Suprapubic skin (tissue), 4 donors: ENCODE measurements around the gene TENT5D. TPM values are rescaled to one million over a fixed set of nuclear protein-coding genes. Genes with fewer than 3 reads are reported as not detected.
"Not testable (repeated sequence)": the region's sequence is repeated elsewhere in the genome, so short reads cannot be mapped to it uniquely, and the experiment has no call there.

Experiments
- DNase-seq, 2 donors: peaks; one replicate each; pipeline ENCODE4 v3.0.0-alpha.2; 2019; ENCODE audit warnings: low spot score in 2 of 2
- H3K27ac ChIP-seq: fragments of 200-600 bp; sonication (generic); one replicate; pipeline ENCODE4 v1.5.1; 2019
- H3K27me3 ChIP-seq: fragments of 200-600 bp; sonication (generic); one replicate; pipeline ENCODE4 v1.5.1; 2019
- H3K36me3 ChIP-seq: fragments of 200-600 bp; sonication (generic); one replicate; pipeline ENCODE4 v1.5.1; 2019
- H3K4me1 ChIP-seq: fragments of 200-600 bp; sonication (generic); one replicate; pipeline ENCODE4 v1.5.1; 2019
- H3K4me3 ChIP-seq: fragments of 200-600 bp; sonication (generic); one replicate; pipeline ENCODE4 v1.5.1; 2019; ENCODE audit warnings: mild to moderate bottlenecking
- H3K9me3 ChIP-seq: fragments of 200-600 bp; sonication (generic); one replicate; pipeline ENCODE4 v1.5.1; 2019
- EP300 ChIP-seq: sonication (generic); formaldehyde crosslinking; IDR thresholded peaks from one replicate; pipeline ENCODE4 v1.6.1; 2017; ENCODE audit warnings: antibody characterized with exemption
- POLR2A ChIP-seq, 2 donors: fragments of 450-650 bp; IDR thresholded peaks; one replicate each; pipeline ENCODE4 v1.6.1; 2017; ENCODE audit warnings: antibody characterized with exemption in 2 of 2, mild to moderate bottlenecking in 2 of 2, moderate library complexity in 2 of 2
- POLR2AphosphoS5 ChIP-seq, 3 donors: sonication (generic); formaldehyde crosslinking; IDR thresholded peaks; one replicate each; pipeline ENCODE4 v1.6.1; 2017; ENCODE audit warnings: antibody characterized with exemption in 3 of 3
- WGBS: methylation state at CpG from one replicate; pipeline ENCODE4 v1.1.5; 2018; 5-methylcytosine and 5-hydroxymethylcytosine counted together
- total RNA-seq, 4 donors: library from RNA; depleted of rRNA; stranded (reverse); fragments of >200 nt; gene quantifications; one replicate each; pipeline ENCODE4 v1.1.0, GENCODE V29; 2016
- TF ChIP-seq, protein P1 (sequence below), 2 donors: fragments of 200-600 bp in 1 of 2; fragments of 450-650 bp in 1 of 2; sonication (generic) in 1 of 2; IDR thresholded peaks; one replicate each; pipeline ENCODE4 v1.5.1; 2016 to 2019; ENCODE audit warnings: antibody characterized with exemption in 2 of 2, mild to moderate bottlenecking in 1 of 2, moderate library complexity in 1 of 2

Gene TENT5D
- total RNA-seq: not detected

DNA sequence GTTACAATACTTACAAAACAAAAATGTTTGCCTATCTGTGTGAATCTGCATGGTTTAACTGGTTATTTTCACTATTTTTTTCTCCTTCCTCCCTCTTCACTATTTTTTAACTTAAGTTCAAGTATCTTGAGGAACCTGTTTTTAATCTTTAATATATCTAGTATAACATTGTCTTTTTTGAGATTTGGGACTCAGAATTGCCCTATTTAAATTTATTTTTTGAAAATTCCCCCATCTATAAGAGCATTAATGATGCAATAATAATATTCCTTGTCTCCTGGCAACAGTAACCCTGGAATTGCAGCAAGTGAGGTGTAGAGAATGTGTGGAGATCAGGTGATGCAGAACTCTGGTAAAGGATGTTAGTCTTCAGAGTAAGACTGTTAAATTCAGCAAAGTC is at the start of gene TENT5D:
Gene TENT5D (plus strand): TSS at position 301 of the 400 bp plus-strand sequence. CDS start 22,093 bp downstream, outside the sequence.
- TF ChIP-seq POLR2AphosphoS5 (IDR thresholded peaks at IDR 0.05): no peak
- TF ChIP-seq EP300: no peak
- no peak for TF ChIP-seq POLR2A (IDR thresholded peaks at IDR 0.05)
- TF ChIP-seq, protein P1, sequence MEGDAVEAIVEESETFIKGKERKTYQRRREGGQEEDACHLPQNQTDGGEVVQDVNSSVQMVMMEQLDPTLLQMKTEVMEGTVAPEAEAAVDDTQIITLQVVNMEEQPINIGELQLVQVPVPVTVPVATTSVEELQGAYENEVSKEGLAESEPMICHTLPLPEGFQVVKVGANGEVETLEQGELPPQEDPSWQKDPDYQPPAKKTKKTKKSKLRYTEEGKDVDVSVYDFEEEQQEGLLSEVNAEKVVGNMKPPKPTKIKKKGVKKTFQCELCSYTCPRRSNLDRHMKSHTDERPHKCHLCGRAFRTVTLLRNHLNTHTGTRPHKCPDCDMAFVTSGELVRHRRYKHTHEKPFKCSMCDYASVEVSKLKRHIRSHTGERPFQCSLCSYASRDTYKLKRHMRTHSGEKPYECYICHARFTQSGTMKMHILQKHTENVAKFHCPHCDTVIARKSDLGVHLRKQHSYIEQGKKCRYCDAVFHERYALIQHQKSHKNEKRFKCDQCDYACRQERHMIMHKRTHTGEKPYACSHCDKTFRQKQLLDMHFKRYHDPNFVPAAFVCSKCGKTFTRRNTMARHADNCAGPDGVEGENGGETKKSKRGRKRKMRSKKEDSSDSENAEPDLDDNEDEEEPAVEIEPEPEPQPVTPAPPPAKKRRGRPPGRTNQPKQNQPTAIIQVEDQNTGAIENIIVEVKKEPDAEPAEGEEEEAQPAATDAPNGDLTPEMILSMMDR (IDR thresholded peaks at IDR 0.05): no peak
- no peaks in the 10 kb centered on the region for H3K4me1 ChIP-seq
- H3K9me3 ChIP-seq: no peaks in the 10 kb centered on the region
- no peak within 1 kb of the TSS for H3K27ac ChIP-seq
- H3K27me3 ChIP-seq: no peaks in the 10 kb centered on the region
- DNase-seq: no peak
- H3K36me3 ChIP-seq: no peaks in the 10 kb centered on the region
- no peak within 1 kb of the TSS for H3K4me3 ChIP-seq

DNA sequence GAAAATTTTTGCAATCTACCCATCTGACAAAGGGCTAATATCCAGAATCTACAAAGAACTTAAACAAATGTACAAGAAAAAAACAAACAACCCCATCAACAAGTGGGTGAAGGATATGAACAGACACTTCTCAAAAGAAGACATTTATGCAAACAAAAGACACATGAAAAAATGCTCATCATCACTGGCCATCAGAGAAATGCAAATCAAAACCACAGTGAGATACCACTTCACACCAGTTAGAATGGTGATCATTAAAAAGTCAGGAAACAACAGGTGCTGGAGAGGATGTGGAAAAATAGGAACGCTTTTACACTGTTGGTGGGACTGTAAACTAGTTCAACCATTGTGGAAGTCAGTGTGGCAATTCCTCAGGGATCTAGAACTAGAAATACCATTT is 34.6 kb upstream of the TENT5D start:
- not testable (repeated sequence) for DNase-seq, H3K4me1 ChIP-seq, H3K27me3 ChIP-seq, H3K27ac ChIP-seq, H3K36me3 ChIP-seq, H3K4me3 ChIP-seq, H3K9me3 ChIP-seq
- 87% methylated on average over 1 of the region's 1 CpG for WGBS

- no peaks in the 10 kb centered on the region for H3K36me3 ChIP-seq
- WGBS: 100% methylated on average over 1 of the region's 1 CpG
- H3K27ac ChIP-seq: no peak overlapping the region
- no peak for DNase-seq
- no peaks in the 10 kb centered on the region for H3K4me1 ChIP-seq
- no peak overlapping the region for H3K4me3 ChIP-seq
- no peaks in the 10 kb centered on the region for H3K27me3 ChIP-seq
- TF ChIP-seq, protein P1 (IDR thresholded peaks at IDR 0.05): no peak
- TF ChIP-seq EP300 (no peak), POLR2A (IDR thresholded peaks at IDR 0.05) (no peak), POLR2AphosphoS5 (IDR thresholded peaks at IDR 0.05) (no peak)
- no peaks in the 10 kb centered on the region for H3K9me3 ChIP-seq
Observed at GRCh38 chrX:80388206-80388605, 32.0 kb upstream of the TENT5D start.

- Histone ChIP-seq H3K36me3 (no peaks in the 10 kb centered on the region), H3K9me3 (no peaks in the 10 kb centered on the region), H3K4me3 (no peak overlapping the region), H3K4me1 (no peaks in the 10 kb centered on the region), H3K27ac (no peak overlapping the region), H3K27me3 (no peaks in the 10 kb centered on the region)
- TF ChIP-seq POLR2AphosphoS5 (IDR thresholded peaks at IDR 0.05) (no peak), EP300 (no peak), POLR2A (IDR thresholded peaks at IDR 0.05) (no peak)
- TF ChIP-seq, protein P1 (IDR thresholded peaks at IDR 0.05): no peak
- no peak for DNase-seq
- WGBS: 70% methylated on average over 6 of the region's 6 CpGs
Observed at GRCh38 chrX:80412042-80412441, 8.2 kb upstream of the TENT5D start.

GRCh38 chrX:80423000-80423399 is 2.8 kb downstream of the TENT5D start:
- no peak for TF ChIP-seq POLR2AphosphoS5 (IDR thresholded peaks at IDR 0.05)
- TF ChIP-seq POLR2A (IDR thresholded peaks at IDR 0.05): no peak
- no peak for TF ChIP-seq EP300
- TF ChIP-seq, protein P1 (IDR thresholded peaks at IDR 0.05): no peak
- no peaks in the 10 kb centered on the region for H3K36me3 ChIP-seq
- no peaks in the 10 kb centered on the region for H3K27me3 ChIP-seq
- WGBS: 44% methylated on average over 3 of the region's 3 CpGs
- H3K4me3 ChIP-seq: no peak overlapping the region
- DNase-seq: no peak
- H3K4me1 ChIP-seq: no peaks in the 10 kb centered on the region
- H3K27ac ChIP-seq: no peak overlapping the region
- no peaks in the 10 kb centered on the region for H3K9me3 ChIP-seq

GRCh38 chrX:80423744-80424143 is 3.5 kb downstream of the TENT5D start:
- no peaks in the 10 kb centered on the region for H3K27me3 ChIP-seq
- 58% methylated on average over 2 of the region's 2 CpGs for WGBS
- TF ChIP-seq, protein P1 (IDR thresholded peaks at IDR 0.05): no peak
- no peak for TF ChIP-seq POLR2AphosphoS5 (IDR thresholded peaks at IDR 0.05)
- no peak for TF ChIP-seq POLR2A (IDR thresholded peaks at IDR 0.05)
- no peak for TF ChIP-seq EP300
- no peaks in the 10 kb centered on the region for H3K4me1 ChIP-seq
- no peaks in the 10 kb centered on the region for H3K36me3 ChIP-seq
- no peak overlapping the region for H3K27ac ChIP-seq
- DNase-seq: no peak
- no peak overlapping the region for H3K4me3 ChIP-seq
- H3K9me3 ChIP-seq: no peaks in the 10 kb centered on the region
